ENCODE results near the gene VASH1.

Gene VASH1

DNA sequence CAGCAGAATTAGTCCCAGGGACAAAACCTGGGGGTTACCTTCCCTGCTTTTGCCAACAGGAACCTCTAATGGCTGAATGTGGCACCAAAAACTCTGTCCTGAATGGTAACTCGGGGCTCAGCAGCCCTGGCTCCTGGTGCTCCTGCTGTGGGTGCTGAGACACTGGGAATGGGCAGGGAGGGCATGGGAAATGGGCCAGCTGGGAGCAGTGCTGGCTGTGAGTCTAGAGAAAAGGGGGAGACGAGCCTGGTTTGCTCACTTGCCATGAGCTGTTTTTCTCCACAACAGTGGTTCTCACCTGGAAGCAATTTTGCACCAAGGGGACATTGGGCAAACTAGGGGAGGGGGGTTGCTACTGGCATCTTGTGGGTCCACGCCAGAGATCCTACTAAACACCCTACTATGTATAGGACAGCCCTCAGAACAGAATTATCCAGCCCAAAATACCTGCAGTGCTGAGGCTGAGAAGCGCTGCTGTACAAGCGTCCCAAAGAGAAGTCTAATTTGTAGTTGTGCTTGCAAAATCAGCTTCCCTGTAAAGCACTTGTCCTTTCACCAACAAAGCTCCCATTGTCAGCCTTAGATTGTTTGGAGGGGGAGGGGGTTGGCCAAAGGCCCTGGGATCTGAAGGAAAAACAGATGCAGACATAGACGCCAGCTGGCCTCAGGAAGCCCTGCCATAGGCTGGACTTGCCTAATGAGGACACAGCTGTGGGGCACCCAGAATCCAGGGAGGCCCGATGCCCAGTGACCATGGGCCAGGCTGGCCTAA is 68.6 kb downstream of the VASH1 start:
- H3K27ac ChIP-seq (ENCODE audit: insufficient read depth in 1 of 2, low read depth in 1 of 2, low read length in 2 of 2, poor library complexity in 1 of 2, severe bottlenecking in 2 of 2), result no peak overlapping the region
- H3K36me3 ChIP-seq (ENCODE audit: control insufficient read depth in 4 of 4, insufficient read depth in 4 of 4, low read length in 3 of 4), result no peaks in the 10 kb centered on the region
- ChIA-PET CTCF (interaction anchor here (0.9 to 1.6 kb wide), 2 partner anchors 9 to 22 kb away, joined by 3 to 4 read pairs; no protein-coding TSS in a partner anchor), POLR2A (no interaction called here)
- whole genome bisulfite sequencing (ENCODE audit: insufficient coverage), result 96% methylated on average over 4 of the region's 7 CpGs
- no peak overlapping the region for H3K4me3 ChIP-seq (ENCODE audit: control insufficient read depth in 1 of 7, extremely low read depth in 1 of 7, insufficient read depth in 4 of 7, low read depth in 2 of 7, low read length in 6 of 7)
- peaks cover 0 to 3% (median 0%) of the 10 kb centered on the region in 5 experiments for H3K9me3 ChIP-seq (ENCODE audit: control extremely low read depth in 1 of 5, control insufficient read depth in 4 of 5, insufficient read depth in 2 of 5, low read depth in 1 of 5, low read length in 4 of 5)
- H3K4me1 ChIP-seq (ENCODE audit: control extremely low read depth in 1 of 4, control insufficient read depth in 4 of 4, insufficient read depth in 4 of 4, low read length in 3 of 4), result no peaks in the 10 kb centered on the region
- H3K27me3 ChIP-seq (replicated peaks in 2 of 5; ENCODE audit: control insufficient read depth in 4 of 5, insufficient read depth in 5 of 5, low read length in 4 of 5), result peaks cover 0 to 3% (median 0%) of the 10 kb centered on the region in 5 experiments
- no peak for DNase-seq

DNA sequence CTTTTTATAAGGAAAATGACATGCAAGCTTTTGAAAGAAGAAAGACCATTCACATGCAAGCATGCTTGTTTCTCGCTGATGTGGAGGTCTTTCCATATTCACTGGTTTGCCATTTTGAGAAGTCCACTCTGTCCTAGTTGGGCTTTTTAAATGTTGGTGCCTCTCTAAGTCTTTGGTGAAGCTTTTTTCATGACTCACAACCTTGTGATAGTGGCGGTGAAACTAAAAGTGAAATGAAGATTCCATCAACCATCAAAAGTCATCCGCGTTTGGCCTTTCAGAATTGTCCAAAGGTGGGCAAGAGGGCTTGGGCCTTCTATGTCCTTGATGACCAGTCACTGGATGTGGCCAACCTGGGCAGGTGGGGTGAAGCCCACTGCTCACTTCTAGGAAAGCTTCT is 69.3 kb downstream of the VASH1 start:
- WGBS (ENCODE audit: insufficient coverage), result 100% methylated on average over 4 of the region's 4 CpGs
- POLR2A ChIA-PET, result no interaction called here
- Histone ChIP-seq H3K4me1 (ENCODE audit: control extremely low read depth in 1 of 4, control insufficient read depth in 4 of 4, insufficient read depth in 4 of 4, low read length in 3 of 4) (no peaks in the 10 kb centered on the region), H3K36me3 (ENCODE audit: control insufficient read depth in 4 of 4, insufficient read depth in 4 of 4, low read length in 3 of 4) (no peaks in the 10 kb centered on the region), H3K9me3 (ENCODE audit: control extremely low read depth in 1 of 5, control insufficient read depth in 4 of 5, insufficient read depth in 2 of 5, low read depth in 1 of 5, low read length in 4 of 5) (peaks cover 0 to 3% (median 0%) of the 10 kb centered on the region in 5 experiments), H3K4me3 (ENCODE audit: control insufficient read depth in 1 of 7, extremely low read depth in 1 of 7, insufficient read depth in 4 of 7, low read depth in 2 of 7, low read length in 6 of 7) (no peak overlapping the region), H3K27ac (ENCODE audit: insufficient read depth in 1 of 2, low read depth in 1 of 2, low read length in 2 of 2, poor library complexity in 1 of 2, severe bottlenecking in 2 of 2) (no peak overlapping the region), H3K27me3 (replicated peaks in 2 of 5; ENCODE audit: control insufficient read depth in 4 of 5, insufficient read depth in 5 of 5, low read length in 4 of 5) (peaks cover 0 to 3% (median 0%) of the 10 kb centered on the region in 5 experiments)
- CTCF ChIA-PET, result interaction anchor here (1.6 kb wide), 1 partner anchor 23 kb away, joined by 4 read pairs; no protein-coding TSS in a partner anchor
- no peak for DNase-seq

DNA sequence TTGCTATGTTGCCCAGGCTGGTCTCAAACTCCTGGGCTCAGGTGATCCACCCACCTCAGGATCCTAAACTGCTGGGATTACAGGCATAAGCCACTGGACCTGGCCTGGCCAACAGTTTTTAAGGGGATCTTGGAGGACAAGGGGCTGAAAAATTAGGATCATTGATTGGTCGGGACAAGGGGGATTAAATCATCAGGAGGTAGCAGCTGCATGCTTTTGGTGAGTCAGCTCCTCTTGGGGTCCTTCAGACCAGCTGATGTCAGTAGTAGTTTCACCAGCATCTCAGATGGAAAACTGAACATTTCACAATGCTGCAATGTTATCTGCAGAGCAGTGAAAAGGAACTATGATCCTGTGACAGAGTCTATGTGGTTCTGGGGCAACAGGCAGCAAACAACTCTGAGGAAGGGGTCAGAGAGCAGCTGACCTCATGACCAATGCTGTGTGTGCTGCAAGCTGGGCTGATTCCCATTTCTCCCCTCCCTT is 71.3 kb downstream of the VASH1 start:
- H3K4me3 ChIP-seq (ENCODE audit: control insufficient read depth in 1 of 7, extremely low read depth in 1 of 7, insufficient read depth in 4 of 7, low read depth in 2 of 7, low read length in 6 of 7), result no peak overlapping the region
- peaks cover 0 to 1% (median 0%) of the 10 kb centered on the region in 5 experiments for H3K27me3 ChIP-seq (replicated peaks in 2 of 5; ENCODE audit: control insufficient read depth in 4 of 5, insufficient read depth in 5 of 5, low read length in 4 of 5)
- H3K9me3 ChIP-seq (ENCODE audit: control extremely low read depth in 1 of 5, control insufficient read depth in 4 of 5, insufficient read depth in 2 of 5, low read depth in 1 of 5, low read length in 4 of 5), result peaks cover 0 to 3% (median 0%) of the 10 kb centered on the region in 5 experiments
- H3K36me3 ChIP-seq (ENCODE audit: control insufficient read depth in 4 of 4, insufficient read depth in 4 of 4, low read length in 3 of 4), result no peaks in the 10 kb centered on the region
- CTCF ChIA-PET, result interaction anchor here (0.8 kb wide), 1 partner anchor 29 kb away, joined by 3 read pairs; no protein-coding TSS in a partner anchor
- DNase-seq, result no peak
- POLR2A ChIA-PET, result interaction anchor here (0.6 kb wide), 1 partner anchor 340 kb away, joined by 5 read pairs; no protein-coding TSS in a partner anchor
- H3K27ac ChIP-seq (ENCODE audit: insufficient read depth in 1 of 2, low read depth in 1 of 2, low read length in 2 of 2, poor library complexity in 1 of 2, severe bottlenecking in 2 of 2), result no peak overlapping the region
- no peaks in the 10 kb centered on the region for H3K4me1 ChIP-seq (ENCODE audit: control extremely low read depth in 1 of 4, control insufficient read depth in 4 of 4, insufficient read depth in 4 of 4, low read length in 3 of 4)
- 100% methylated on average over 1 of the region's 1 CpG for WGBS (ENCODE audit: insufficient coverage)

All from common myeloid progenitor, CD34-positive (primary cell).